SK-N-SH (cell line): ENCODE results near the gene GRM7. TPM values are rescaled to one million over a fixed set of nuclear protein-coding genes. Genes with fewer than 3 reads are reported as not detected.

Experiments used
- CTCF ChIA-PET: fragments of 300-600, 350-600 bp; formaldehyde crosslinking; extraction: SDS; loops from one replicate; lab custom pipeline; 2021; lab: Yijun Ruan, JAX
- POLR2A ChIA-PET: fragments of 350-600 bp; sonication (Branson Sonifier 250); formaldehyde crosslinking; extraction: SDS; loops from one replicate; lab custom pipeline; 2020; ENCODE audit warnings: antibody characterized with exemption, inconsistent platforms; lab: Yijun Ruan, JAX
- DNase-seq: peaks from one replicate; pipeline ENCODE4 v3.0.0; 2012
- H2AFZ ChIP-seq: fragments of 200-600 bp; sonication (generic); 2 replicates; pipeline ENCODE4 v1.8.1; 2016; ENCODE audit warnings: antibody characterized with exemption, mild to moderate bottlenecking, low read depth
- H3F3A ChIP-seq: fragments of 200-600 bp; sonication (generic); replicated peaks from 2 replicates; pipeline ENCODE3; 2016; ENCODE audit warnings: antibody characterized with exemption, mild to moderate bottlenecking; ENCODE audit not compliant: insufficient read depth
- H3K27ac ChIP-seq, 2 experiments: fragments of 200-500 bp in 1 of 2; fragments of 200-600 bp in 1 of 2; sonication (Bioruptor generic) in 1 of 2; sonication (generic), shearing (Covaris generic) in 1 of 2; 2 replicates each; pipeline versions ENCODE4 v1.5.1 to v1.6.1; 2014 to 2016; ENCODE audit warnings: low read depth in 2 of 2, inconsistent platforms in 1 of 2, low read length in 1 of 2, mild to moderate bottlenecking in 1 of 2, mixed read lengths in 1 of 2
- H3K27me3 ChIP-seq: fragments of 200-600 bp; sonication (generic), shearing (Covaris generic); 2 replicates; pipeline ENCODE4 v1.6.1; 2016; ENCODE audit warnings: mixed run types; ENCODE audit not compliant: insufficient read depth
- H3K36me3 ChIP-seq, 2 experiments: fragments of 200-500 bp in 1 of 2; fragments of 200-600 bp in 1 of 2; sonication (Bioruptor generic) in 1 of 2; sonication (generic) in 1 of 2; replicated peaks in 1 of 2; 2 replicates each; pipeline versions ENCODE3 to v1.5.1; 2014 to 2016; ENCODE audit warnings: low read length in 1 of 2, mild to moderate bottlenecking in 1 of 2; ENCODE audit not compliant: insufficient read depth in 2 of 2, control insufficient read depth in 1 of 2
- H3K4me1 ChIP-seq, 2 experiments: fragments of 200-500 bp in 1 of 2; fragments of 200-600 bp in 1 of 2; sonication (Bioruptor generic) in 1 of 2; sonication (generic), shearing (Covaris generic) in 1 of 2; 2 replicates each; pipeline versions ENCODE4 v1.5.1 to v1.6.1; 2014 to 2016; ENCODE audit warnings: low read depth in 1 of 2, low read length in 1 of 2, mixed run types in 1 of 2; ENCODE audit not compliant: insufficient read depth in 2 of 2, control insufficient read depth in 1 of 2
- H3K4me2 ChIP-seq: fragments of 200-600 bp; sonication (generic), shearing (Covaris generic); 2 replicates; pipeline ENCODE4 v1.6.1; 2017; ENCODE audit warnings: mixed run types
- H3K4me3 ChIP-seq, 2 experiments: fragments of 200-500 bp in 1 of 2; fragments of 200-600 bp in 1 of 2; sonication (Bioruptor generic) in 1 of 2; sonication (generic), shearing (Covaris generic) in 1 of 2; 2 replicates each; pipeline versions ENCODE4 v1.5.1 to v1.8.1; 2014 to 2016; ENCODE audit warnings: low read depth in 2 of 2, inconsistent platforms in 1 of 2, low read length in 1 of 2, mild to moderate bottlenecking in 1 of 2, mixed read lengths in 1 of 2, moderate library complexity in 1 of 2
- H3K79me2 ChIP-seq: fragments of 200-600 bp; sonication (generic); 2 replicates; pipeline ENCODE4 v1.8.1; 2017; ENCODE audit warnings: mild to moderate bottlenecking; ENCODE audit not compliant: insufficient read depth
- H3K9ac ChIP-seq: fragments of 200-600 bp; sonication (generic); 2 replicates; pipeline ENCODE4 v1.6.1; 2017; ENCODE audit warnings: mixed run types
- H3K9me2 ChIP-seq: fragments of 200-600 bp; sonication (generic); 2 replicates; pipeline ENCODE4 v1.6.1; 2017; ENCODE audit warnings: mixed run types
- H3K9me3 ChIP-seq: fragments of 200-600 bp; sonication (generic); 2 replicates; pipeline ENCODE4 v1.6.1; 2017; ENCODE audit warnings: mixed run types, mild to moderate bottlenecking, moderate library complexity
- H4K20me1 ChIP-seq: fragments of 200-600 bp; sonication (generic); 2 replicates; pipeline ENCODE4 v1.6.1; 2017; ENCODE audit warnings: mild to moderate bottlenecking, mixed run types; ENCODE audit not compliant: insufficient read depth
- CHD2 ChIP-seq: fragments of 150-350 bp; IDR thresholded peaks from 2 replicates; pipeline ENCODE4 v1.6.1; 2018; ENCODE audit warnings: low read length; ENCODE audit not compliant: partially characterized antibody
- EZH2phosphoT487 ChIP-seq: fragments of 200-600 bp; sonication (generic); IDR thresholded peaks from 2 replicates; pipeline ENCODE4 v1.6.1; 2017; ENCODE audit warnings: low read depth, mixed run types, mild to moderate bottlenecking, antibody characterized with exemption, moderate library complexity, borderline replicate concordance
- FOXM1 ChIP-seq: IDR thresholded peaks from 2 replicates; pipeline ENCODE4 v1.4.0; 2012; ENCODE audit warnings: low read depth, mild to moderate bottlenecking
- IRF3 ChIP-seq: fragments of 150-350 bp; IDR thresholded peaks from 2 replicates; pipeline ENCODE4 v1.6.1; 2016; ENCODE audit warnings: mild to moderate bottlenecking, low read depth, low read length
- MEF2A ChIP-seq: IDR thresholded peaks from 2 replicates; pipeline ENCODE4 v1.4.0; 2012; ENCODE audit warnings: low read depth, borderline replicate concordance
- MXI1 ChIP-seq: IDR thresholded peaks from 2 replicates; pipeline ENCODE4 v1.6.1; 2012; ENCODE audit warnings: mild to moderate bottlenecking, low read depth, low read length, improper control_type of control experiment
- NRF1 ChIP-seq: IDR thresholded peaks from 2 replicates; pipeline ENCODE4 v1.6.1; 2012; ENCODE audit warnings: low read depth, mild to moderate bottlenecking, low read length
- PBX3 ChIP-seq: IDR thresholded peaks from 2 replicates; pipeline ENCODE4; 2012
- POLR2AphosphoS5 ChIP-seq: IDR thresholded peaks from 2 replicates; pipeline ENCODE4 v1.6.1; 2012; ENCODE audit warnings: low read depth, low read length
- RCOR1 ChIP-seq: fragments of 150-350 bp; IDR thresholded peaks from 2 replicates; pipeline ENCODE4 v1.6.1; 2017; ENCODE audit warnings: antibody characterized with exemption, low read length
- SIN3A ChIP-seq: IDR thresholded peaks from 2 replicates; pipeline ENCODE4 v1.6.1; 2012; ENCODE audit warnings: low read depth, mild to moderate bottlenecking, low read length, moderate library complexity, borderline replicate concordance
- SMC3 ChIP-seq: IDR thresholded peaks from 2 replicates; pipeline ENCODE4 v1.6.1; 2012; ENCODE audit warnings: low read depth, low read length, improper control_type of control experiment
- TAF1 ChIP-seq: IDR thresholded peaks from 2 replicates; pipeline ENCODE4 v1.6.1; 2012; ENCODE audit warnings: low read depth, mild to moderate bottlenecking, low read length, moderate library complexity, borderline replicate concordance
- TCF12 ChIP-seq: IDR thresholded peaks from 2 replicates; pipeline ENCODE4 v1.4.0; 2012
- ZBTB33 ChIP-seq: IDR thresholded peaks from 2 replicates; pipeline ENCODE4 v1.4.0; 2012; ENCODE audit warnings: low read depth, borderline replicate concordance
- WGBS: methylation state at CpG from one replicate; pipeline ENCODE4 v1.1.6; 2017; ENCODE audit warnings: low lambda C conversion rate; 5-methylcytosine and 5-hydroxymethylcytosine counted together
- polyA plus RNA-seq, 3 experiments: library from polyadenylated mRNA; depleted of rRNA; stranded (reverse); fragments of >200 nt; gene quantifications; 2 replicates each; pipeline ENCODE4 v1.2.3, GENCODE V29; 2012
- TF ChIP-seq, protein P1 (sequence below): IDR thresholded peaks from 2 replicates; pipeline ENCODE4 v1.6.1; 2012; ENCODE audit warnings: mild to moderate bottlenecking, low read depth, low read length, moderate library complexity
- TF ChIP-seq, protein P2 (sequence below): IDR thresholded peaks from 2 replicates; pipeline ENCODE4 v1.4.0; 2012; ENCODE audit warnings: low read depth
- TF ChIP-seq, protein P3 (sequence below): fragments of 150-350 bp; IDR thresholded peaks from 2 replicates; pipeline ENCODE4 v1.6.1; 2017; ENCODE audit warnings: antibody characterized with exemption, low read length, low read depth, borderline replicate concordance

GRM7 gene
- polyA plus RNA-seq, 1 of the 3 experiments (the other 2 are of a cell fraction), result 0.03 TPM

DNA sequence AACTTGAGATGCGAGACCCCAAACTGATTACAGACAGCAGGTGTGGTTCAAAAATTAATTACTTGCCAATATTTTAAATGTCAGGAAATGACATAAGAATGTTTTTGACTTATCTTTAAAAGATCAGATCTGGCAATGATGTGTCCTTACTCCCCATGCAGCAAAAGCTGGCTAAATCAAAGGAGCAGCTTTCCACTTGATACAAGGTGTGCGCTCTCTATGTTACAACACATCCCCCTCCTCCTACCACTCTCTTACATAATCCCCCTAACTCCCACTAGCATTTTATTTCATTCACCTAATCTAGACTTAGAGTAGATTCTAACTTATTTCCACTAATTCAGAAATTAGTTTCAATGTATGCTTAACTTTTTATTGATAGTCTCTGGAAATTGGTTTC is 609.0 kb downstream of the GRM7 start:
- H3F3A ChIP-seq, result no peaks in the 10 kb centered on the region
- H3K36me3 ChIP-seq, result no peaks in the 10 kb centered on the region
- H3K27ac ChIP-seq, result no peak overlapping the region
- H3K9ac ChIP-seq, result no peak overlapping the region
- no peak overlapping the region for H3K4me2 ChIP-seq
- H3K9me3 ChIP-seq, result no peaks in the 10 kb centered on the region
- TF ChIP-seq, protein P1, sequence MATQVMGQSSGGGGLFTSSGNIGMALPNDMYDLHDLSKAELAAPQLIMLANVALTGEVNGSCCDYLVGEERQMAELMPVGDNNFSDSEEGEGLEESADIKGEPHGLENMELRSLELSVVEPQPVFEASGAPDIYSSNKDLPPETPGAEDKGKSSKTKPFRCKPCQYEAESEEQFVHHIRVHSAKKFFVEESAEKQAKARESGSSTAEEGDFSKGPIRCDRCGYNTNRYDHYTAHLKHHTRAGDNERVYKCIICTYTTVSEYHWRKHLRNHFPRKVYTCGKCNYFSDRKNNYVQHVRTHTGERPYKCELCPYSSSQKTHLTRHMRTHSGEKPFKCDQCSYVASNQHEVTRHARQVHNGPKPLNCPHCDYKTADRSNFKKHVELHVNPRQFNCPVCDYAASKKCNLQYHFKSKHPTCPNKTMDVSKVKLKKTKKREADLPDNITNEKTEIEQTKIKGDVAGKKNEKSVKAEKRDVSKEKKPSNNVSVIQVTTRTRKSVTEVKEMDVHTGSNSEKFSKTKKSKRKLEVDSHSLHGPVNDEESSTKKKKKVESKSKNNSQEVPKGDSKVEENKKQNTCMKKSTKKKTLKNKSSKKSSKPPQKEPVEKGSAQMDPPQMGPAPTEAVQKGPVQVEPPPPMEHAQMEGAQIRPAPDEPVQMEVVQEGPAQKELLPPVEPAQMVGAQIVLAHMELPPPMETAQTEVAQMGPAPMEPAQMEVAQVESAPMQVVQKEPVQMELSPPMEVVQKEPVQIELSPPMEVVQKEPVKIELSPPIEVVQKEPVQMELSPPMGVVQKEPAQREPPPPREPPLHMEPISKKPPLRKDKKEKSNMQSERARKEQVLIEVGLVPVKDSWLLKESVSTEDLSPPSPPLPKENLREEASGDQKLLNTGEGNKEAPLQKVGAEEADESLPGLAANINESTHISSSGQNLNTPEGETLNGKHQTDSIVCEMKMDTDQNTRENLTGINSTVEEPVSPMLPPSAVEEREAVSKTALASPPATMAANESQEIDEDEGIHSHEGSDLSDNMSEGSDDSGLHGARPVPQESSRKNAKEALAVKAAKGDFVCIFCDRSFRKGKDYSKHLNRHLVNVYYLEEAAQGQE, result no peak
- no peak for TF ChIP-seq EZH2phosphoT487
- no peak for TF ChIP-seq SIN3A
- TF ChIP-seq, protein P2, sequence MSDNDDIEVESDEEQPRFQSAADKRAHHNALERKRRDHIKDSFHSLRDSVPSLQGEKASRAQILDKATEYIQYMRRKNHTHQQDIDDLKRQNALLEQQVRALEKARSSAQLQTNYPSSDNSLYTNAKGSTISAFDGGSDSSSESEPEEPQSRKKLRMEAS, result no peak
- TF ChIP-seq IRF3, result no peak
- TF ChIP-seq, protein P3, sequence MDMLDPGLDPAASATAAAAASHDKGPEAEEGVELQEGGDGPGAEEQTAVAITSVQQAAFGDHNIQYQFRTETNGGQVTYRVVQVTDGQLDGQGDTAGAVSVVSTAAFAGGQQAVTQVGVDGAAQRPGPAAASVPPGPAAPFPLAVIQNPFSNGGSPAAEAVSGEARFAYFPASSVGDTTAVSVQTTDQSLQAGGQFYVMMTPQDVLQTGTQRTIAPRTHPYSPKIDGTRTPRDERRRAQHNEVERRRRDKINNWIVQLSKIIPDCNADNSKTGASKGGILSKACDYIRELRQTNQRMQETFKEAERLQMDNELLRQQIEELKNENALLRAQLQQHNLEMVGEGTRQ, result no peak
- no peak for TF ChIP-seq TAF1
- no peak for TF ChIP-seq FOXM1
- TF ChIP-seq MXI1, result no peak
- TF ChIP-seq NRF1, result no peak
- no peak for TF ChIP-seq CHD2
- TF ChIP-seq POLR2AphosphoS5, result no peak
- no peak for TF ChIP-seq MEF2A
- no peak for TF ChIP-seq RCOR1
- no peak for TF ChIP-seq SMC3
- no peak for TF ChIP-seq ZBTB33
- no peak for TF ChIP-seq PBX3
- no peak for TF ChIP-seq TCF12
- no peak overlapping the region for H3K4me3 ChIP-seq
- WGBS, result 41% methylated on average over 2 of the region's 2 CpGs
- POLR2A ChIA-PET, result no interaction called here
- DNase-seq, result no peak
- H2AFZ ChIP-seq, result no peak overlapping the region
- no peaks in the 10 kb centered on the region for H3K4me1 ChIP-seq
- no peaks in the 10 kb centered on the region for H3K9me2 ChIP-seq
- H3K27me3 ChIP-seq, result no peaks in the 10 kb centered on the region
- H3K79me2 ChIP-seq, result no peaks in the 10 kb centered on the region
- CTCF ChIA-PET, result no interaction called here
- H4K20me1 ChIP-seq, result no peaks in the 10 kb centered on the region
